DOHH2 (cell line): Measurements from ENCODE around the gene RGS7.

Experiments
- H3F3A ChIP-seq: fragments of 200-600 bp; sonication (generic), shearing (Covaris generic); 2 replicates; pipeline ENCODE4 v1.6.0; 2016; ENCODE audit warnings: antibody characterized with exemption, mild to moderate bottlenecking; ENCODE audit not compliant: control insufficient read depth, insufficient read depth
- H3K27ac ChIP-seq: fragments of 200-600 bp; sonication (generic); 2 replicates; pipeline ENCODE4 v1.5.1; 2014; ENCODE audit warnings: low read depth, mild to moderate bottlenecking, low read length, moderate library complexity
- H3K27me3 ChIP-seq: fragments of 200-600 bp; sonication (generic); 2 replicates; pipeline ENCODE4 v1.6.1; 2014; ENCODE audit warnings: mild to moderate bottlenecking, low read length, mixed read lengths; ENCODE audit not compliant: control insufficient read depth
- H3K36me3 ChIP-seq: fragments of 200-600 bp; sonication (generic); 2 replicates; pipeline ENCODE4 v1.6.1; 2014; ENCODE audit warnings: mild to moderate bottlenecking, low read length, moderate library complexity, mixed read lengths; ENCODE audit not compliant: control insufficient read depth
- H3K4me1 ChIP-seq: fragments of 200-600 bp; sonication (generic); 2 replicates; pipeline ENCODE4 v1.6.1; 2014; ENCODE audit warnings: mild to moderate bottlenecking, low read length, mixed read lengths; ENCODE audit not compliant: control insufficient read depth
- H3K4me2 ChIP-seq: fragments of 200-600 bp; sonication (generic); 2 replicates; pipeline ENCODE4 v1.6.0; 2014; ENCODE audit warnings: mild to moderate bottlenecking, low read length, moderate library complexity
- H3K4me3 ChIP-seq: fragments of 200-600 bp; sonication (generic); 2 replicates; pipeline ENCODE4 v1.5.1; 2014; ENCODE audit warnings: mild to moderate bottlenecking, low read length, mixed read lengths
- H3K79me2 ChIP-seq: fragments of 200-600 bp; sonication (generic); 2 replicates; pipeline ENCODE4 v1.6.1; 2014; ENCODE audit warnings: mild to moderate bottlenecking, low read length, mixed read lengths; ENCODE audit not compliant: control insufficient read depth
- H3K9me2 ChIP-seq: fragments of 200-600 bp; sonication (generic); replicated peaks from 2 replicates; pipeline ENCODE4 v1.6.1; 2014; ENCODE audit warnings: mild to moderate bottlenecking, low read length, mixed read lengths; ENCODE audit not compliant: control insufficient read depth
- H3K9me3 ChIP-seq: fragments of 200-600 bp; sonication (generic); 2 replicates; pipeline ENCODE4 v1.6.1; 2014; ENCODE audit warnings: antibody characterized with exemption, low read length, mixed read lengths; ENCODE audit not compliant: control insufficient read depth, insufficient read depth
- H4K20me1 ChIP-seq: fragments of 200-600 bp; sonication (generic); 2 replicates; pipeline ENCODE4 v1.6.0; 2014; ENCODE audit warnings: low read depth, mild to moderate bottlenecking, antibody characterized with exemption, low read length, moderate library complexity; ENCODE audit not compliant: control insufficient read depth, insufficient read depth
- EZH2phosphoT487 ChIP-seq: fragments of 200-600 bp; sonication (generic); IDR thresholded peaks from 2 replicates; pipeline ENCODE4 v1.6.1; 2017; ENCODE audit warnings: borderline replicate concordance, mild to moderate bottlenecking, antibody characterized with exemption, low read length, moderate library complexity, mixed read lengths
- TF ChIP-seq, protein P1 (sequence below): fragments of 200-600 bp; sonication (generic); IDR thresholded peaks from one replicate; pipeline ENCODE4 v1.5.1; 2014; ENCODE audit warnings: antibody characterized with exemption, mild to moderate bottlenecking, low read depth, low read length; ENCODE audit not compliant: poor library complexity, severe bottlenecking

RGS7 gene

DNA sequence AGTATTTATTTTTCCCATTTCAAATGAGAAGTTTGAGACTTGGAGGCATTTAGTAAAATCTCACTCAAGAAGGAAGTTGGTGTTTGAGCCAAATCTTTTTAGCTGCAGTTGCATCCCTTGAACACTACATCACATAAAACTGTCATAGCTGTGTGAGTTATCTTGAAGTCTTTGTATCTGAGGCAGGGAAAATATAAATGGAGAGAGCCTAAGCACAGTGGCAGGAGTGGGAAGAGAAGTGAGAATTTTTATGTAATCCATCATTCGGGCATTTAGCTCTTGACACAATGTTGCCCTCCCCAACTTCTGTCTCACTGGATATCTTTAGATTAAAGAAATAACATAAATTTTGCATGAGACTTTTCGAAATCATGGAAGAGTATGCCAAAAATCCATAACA, 509.7 kb downstream of the RGS7 start:
- no peaks in the 10 kb centered on the region for H3K27me3 ChIP-seq
- no peaks in the 10 kb centered on the region for H3K4me1 ChIP-seq
- H3K9me2 ChIP-seq, result no peaks in the 10 kb centered on the region
- TF ChIP-seq EZH2phosphoT487, result no peak
- TF ChIP-seq, protein P1, sequence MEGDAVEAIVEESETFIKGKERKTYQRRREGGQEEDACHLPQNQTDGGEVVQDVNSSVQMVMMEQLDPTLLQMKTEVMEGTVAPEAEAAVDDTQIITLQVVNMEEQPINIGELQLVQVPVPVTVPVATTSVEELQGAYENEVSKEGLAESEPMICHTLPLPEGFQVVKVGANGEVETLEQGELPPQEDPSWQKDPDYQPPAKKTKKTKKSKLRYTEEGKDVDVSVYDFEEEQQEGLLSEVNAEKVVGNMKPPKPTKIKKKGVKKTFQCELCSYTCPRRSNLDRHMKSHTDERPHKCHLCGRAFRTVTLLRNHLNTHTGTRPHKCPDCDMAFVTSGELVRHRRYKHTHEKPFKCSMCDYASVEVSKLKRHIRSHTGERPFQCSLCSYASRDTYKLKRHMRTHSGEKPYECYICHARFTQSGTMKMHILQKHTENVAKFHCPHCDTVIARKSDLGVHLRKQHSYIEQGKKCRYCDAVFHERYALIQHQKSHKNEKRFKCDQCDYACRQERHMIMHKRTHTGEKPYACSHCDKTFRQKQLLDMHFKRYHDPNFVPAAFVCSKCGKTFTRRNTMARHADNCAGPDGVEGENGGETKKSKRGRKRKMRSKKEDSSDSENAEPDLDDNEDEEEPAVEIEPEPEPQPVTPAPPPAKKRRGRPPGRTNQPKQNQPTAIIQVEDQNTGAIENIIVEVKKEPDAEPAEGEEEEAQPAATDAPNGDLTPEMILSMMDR, result no peak
- no peaks in the 10 kb centered on the region for H3K36me3 ChIP-seq
- no peaks in the 10 kb centered on the region for H4K20me1 ChIP-seq
- no peaks in the 10 kb centered on the region for H3K9me3 ChIP-seq
- no peaks in the 10 kb centered on the region for H3K79me2 ChIP-seq
- H3K27ac ChIP-seq, result no peak overlapping the region
- no peak overlapping the region for H3K4me3 ChIP-seq
- H3F3A ChIP-seq, result no peaks in the 10 kb centered on the region
- no peak overlapping the region for H3K4me2 ChIP-seq

DNA sequence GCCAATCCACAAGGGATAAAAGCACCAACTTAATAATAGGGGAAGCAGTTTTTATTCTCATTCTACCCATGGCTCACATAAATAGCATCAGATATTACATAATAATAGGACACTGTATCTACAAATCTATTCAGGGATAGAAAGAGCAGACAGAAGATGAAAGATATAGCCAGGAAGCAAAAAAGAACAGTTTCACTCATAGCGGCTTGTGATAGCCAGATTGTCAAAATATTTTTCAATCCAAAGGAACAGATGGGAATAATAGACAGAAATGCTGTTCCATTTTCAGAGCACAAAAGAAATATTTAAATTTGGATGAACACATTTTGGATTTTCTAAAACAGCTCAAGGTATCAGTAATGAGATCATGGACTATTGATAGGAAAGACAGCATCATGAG, 512.5 kb downstream of the RGS7 start:
- H3F3A ChIP-seq, result no peaks in the 10 kb centered on the region
- H3K9me3 ChIP-seq, result no peaks in the 10 kb centered on the region
- H3K79me2 ChIP-seq, result no peaks in the 10 kb centered on the region
- no peaks in the 10 kb centered on the region for H3K27me3 ChIP-seq
- H3K36me3 ChIP-seq, result no peaks in the 10 kb centered on the region
- no peaks in the 10 kb centered on the region for H3K9me2 ChIP-seq
- H4K20me1 ChIP-seq, result no peaks in the 10 kb centered on the region
- H3K4me2 ChIP-seq, result no peak overlapping the region
- TF ChIP-seq, protein P1, result no peak
- TF ChIP-seq EZH2phosphoT487, result no peak
- no peak overlapping the region for H3K4me3 ChIP-seq
- H3K4me1 ChIP-seq, result no peaks in the 10 kb centered on the region
- no peak overlapping the region for H3K27ac ChIP-seq

DNA sequence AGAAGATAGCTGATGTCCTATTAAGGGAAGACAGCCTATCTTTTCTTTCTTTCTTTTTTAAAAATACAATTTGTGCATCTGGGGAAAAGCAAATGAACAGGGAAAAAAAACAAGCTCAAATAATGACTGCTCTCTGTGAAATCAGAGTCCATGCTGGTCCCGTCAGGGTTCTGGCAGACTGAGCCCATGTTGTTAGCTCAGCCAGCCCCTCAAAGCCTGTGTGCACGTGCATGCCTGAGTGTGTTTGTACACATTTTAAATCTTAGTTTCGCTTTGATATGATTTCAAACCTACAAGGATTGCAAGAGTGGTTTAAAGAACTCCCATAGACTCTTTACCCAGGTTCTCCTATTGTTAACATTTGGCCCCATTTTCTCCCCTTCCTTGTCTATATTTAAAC, 513.2 kb downstream of the RGS7 start:
- H3K4me1 ChIP-seq, result no peaks in the 10 kb centered on the region
- H3K27me3 ChIP-seq, result no peaks in the 10 kb centered on the region
- no peaks in the 10 kb centered on the region for H3K79me2 ChIP-seq
- H3K9me3 ChIP-seq, result no peaks in the 10 kb centered on the region
- no peak overlapping the region for H3K4me2 ChIP-seq
- H3K36me3 ChIP-seq, result no peaks in the 10 kb centered on the region
- no peaks in the 10 kb centered on the region for H4K20me1 ChIP-seq
- no peak for TF ChIP-seq EZH2phosphoT487
- TF ChIP-seq, protein P1, result no peak
- no peak overlapping the region for H3K4me3 ChIP-seq
- H3K9me2 ChIP-seq, result no peaks in the 10 kb centered on the region
- H3F3A ChIP-seq, result no peaks in the 10 kb centered on the region
- no peak overlapping the region for H3K27ac ChIP-seq

DNA sequence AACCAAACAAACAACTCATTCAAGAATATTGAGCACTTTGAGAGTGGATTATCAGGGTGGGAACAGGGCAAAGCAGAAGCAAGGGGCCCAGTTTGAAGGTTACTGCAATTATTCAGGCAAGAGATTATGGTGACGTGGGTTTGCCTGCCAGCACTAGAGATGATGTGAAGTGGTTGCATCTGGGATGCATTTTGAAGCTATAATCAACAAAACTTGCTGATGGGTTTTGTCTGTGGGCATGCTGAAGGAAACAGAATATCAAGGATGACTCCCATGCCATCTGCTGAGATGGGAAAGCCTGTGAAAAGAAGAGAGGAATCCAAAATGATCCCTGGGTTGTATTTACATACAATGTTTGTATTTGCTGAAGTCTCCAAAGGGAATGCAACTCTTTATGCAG, 520.7 kb downstream of the RGS7 start:
- Histone ChIP-seq H3K4me1 (peaks cover 4% of the 10 kb centered on the region; the same call in 1 of the 2 replicates), H3F3A (no peaks in the 10 kb centered on the region), H3K27ac (no peak overlapping the region), H3K27me3 (no peaks in the 10 kb centered on the region), H3K4me2 (no peak overlapping the region), H3K36me3 (no peaks in the 10 kb centered on the region), H3K9me3 (no peaks in the 10 kb centered on the region), H3K79me2 (no peaks in the 10 kb centered on the region), H4K20me1 (no peaks in the 10 kb centered on the region), H3K4me3 (no peak overlapping the region), H3K9me2 (no peaks in the 10 kb centered on the region)
- TF ChIP-seq EZH2phosphoT487, result no peak
- TF ChIP-seq, protein P1, result no peak
